Esophagus squamous epithelium (tissue), 5 donors: ENCODE results near the gene YAE1. TPM values are rescaled to one million over a fixed set of nuclear protein-coding genes. Genes with fewer than 3 reads are reported as not detected.
A peak's percentile ranks its signal among the peaks of the same experiment; 100 is the strongest.

Experiments used
- DNase-seq: peaks from one replicate; lab custom pipeline; 2025; lab: John Stamatoyannopoulos, UW
- H3K27ac ChIP-seq, 4 donors: fragments of 200-600 bp; sonication (generic); one replicate each; pipeline ENCODE4 v1.5.1; 2016 to 2019; ENCODE audit warnings: mild to moderate bottlenecking in 1 of 4
- H3K27me3 ChIP-seq, 4 donors: fragments of 200-600 bp; sonication (generic); 1 replicate in 3 of 4; 2 replicates in 1 of 4; pipeline versions ENCODE4 v1.5.1 to v1.6.0; 2017 to 2021; ENCODE audit warnings: antibody characterized with exemption in 1 of 4
- H3K36me3 ChIP-seq, 3 donors: fragments of 200-600 bp; sonication (generic); one replicate each; pipeline ENCODE4 v1.5.1; 2016 to 2019
- H3K4me1 ChIP-seq, 3 donors: fragments of 200-600 bp; sonication (generic); one replicate each; pipeline ENCODE4 v1.5.1; 2017 to 2019
- H3K4me3 ChIP-seq, 4 donors: fragments of 200-600 bp; sonication (generic); 1 replicate in 3 of 4; 2 replicates in 1 of 4; pipeline ENCODE4 v1.5.1; 2016 to 2019; ENCODE audit warnings: mild to moderate bottlenecking in 2 of 4, moderate library complexity in 1 of 4
- H3K9me3 ChIP-seq, 3 donors: fragments of 200-600 bp; sonication (generic); one replicate each; pipeline ENCODE4 v1.5.1; 2016 to 2019
- CTCF ChIP-seq, 6 experiments: fragments of 450-650 bp in 4 of 6; fragments of 200-600 bp in 2 of 6; sonication (generic) in 2 of 6; IDR thresholded peaks; one replicate each; pipeline ENCODE4 v1.5.1; 2016 to 2019; ENCODE audit warnings: antibody characterized with exemption in 6 of 6, mild to moderate bottlenecking in 4 of 6, moderate library complexity in 4 of 6
- POLR2A ChIP-seq, 4 donors: fragments of 450-650 bp; IDR thresholded peaks; one replicate each; pipeline ENCODE4 v1.6.1; 2017; ENCODE audit warnings: antibody characterized with exemption in 4 of 4, mild to moderate bottlenecking in 4 of 4, moderate library complexity in 3 of 4
- WGBS, 2 donors: methylation state at CpG; one replicate each; pipeline ENCODE4 v1.1.5; 2018; 5-methylcytosine and 5-hydroxymethylcytosine counted together
- intact Hi-C: fragments of 100-400 bp; cut with DNase I; formaldehyde crosslinking; loops from one replicate; pipeline ENCODE4 v1.15.0; 2022
- total RNA-seq, 4 donors: library from RNA; depleted of rRNA; stranded (reverse); fragments of >200 nt; gene quantifications; one replicate each; pipeline ENCODE4 v1.1.0, GENCODE V29; 2016
- donor health status: DM: yes; HTN: yes; CAD: no.

The YAE1 gene
- total RNA-seq, 4 donors from 2014 or later: 3.6 to 23.1 (median 14.6) TPM

- DNase-seq: no peak
- intact Hi-C loops: no loop called here
- Histone ChIP-seq H3K9me3 (no peaks in the 10 kb centered on the region), H3K4me3 (no peak overlapping the region), H3K36me3 (no peaks in the 10 kb centered on the region), H3K27me3 (peaks cover 0 to 4% (median 0%) of the 10 kb centered on the region in 4 donors), H3K4me1 (peaks cover 0 to 16% (median 0%) of the 10 kb centered on the region in 3 donors), H3K27ac (no peak overlapping the region)
- TF ChIP-seq CTCF (IDR thresholded peaks at IDR 0.05) (no peak), POLR2A (IDR thresholded peaks at IDR 0.05) (no peak)
- WGBS, 2 donors: 56 to 57% methylated on average over 5 of the region's 5 CpGs
Observed at GRCh38 chr7:39531818-39532217, 34.4 kb upstream of the YAE1 start.

GRCh38 chr7:39532832-39533231 is 33.4 kb upstream of the YAE1 start:
- Histone ChIP-seq H3K9me3 (no peaks in the 10 kb centered on the region), H3K4me3 (no peak overlapping the region), H3K27ac (no peak overlapping the region), H3K36me3 (no peaks in the 10 kb centered on the region), H3K4me1 (peaks cover 0 to 16% (median 0%) of the 10 kb centered on the region in 3 donors), H3K27me3 (peaks cover 0 to 4% (median 0%) of the 10 kb centered on the region in 4 donors)
- no peak for DNase-seq
- 83 to 94% methylated on average over 4 of the region's 4 CpGs for WGBS, 2 donors
- no peak for TF ChIP-seq CTCF (IDR thresholded peaks at IDR 0.05)
- TF ChIP-seq POLR2A (IDR thresholded peaks at IDR 0.05): no peak
- intact Hi-C loops: no loop called here

DNA sequence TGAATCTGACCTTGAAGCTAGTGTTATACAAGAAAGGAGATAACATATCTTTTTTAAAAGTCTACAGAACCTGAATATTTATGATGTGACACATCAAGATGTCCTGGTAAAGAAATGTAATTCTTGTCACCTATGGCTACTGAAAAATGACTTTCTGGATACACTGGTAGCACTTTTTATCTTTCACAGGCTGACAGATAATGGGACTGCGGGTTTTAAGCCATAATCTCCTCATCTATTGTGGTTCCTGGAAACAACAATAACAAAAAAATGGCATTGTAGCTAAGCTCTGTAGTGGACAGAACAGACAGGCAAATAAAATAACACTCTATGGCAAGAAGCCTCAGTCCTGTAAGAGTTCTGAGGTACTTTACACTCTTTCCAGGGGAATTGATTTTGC is 31.6 kb upstream of the YAE1 start:
- Histone ChIP-seq H3K27me3 (peaks cover 0 to 4% (median 0%) of the 10 kb centered on the region in 4 donors), H3K27ac (peak overlapping the region in 3 of 4 donors; percentile 48 to 64 (median 62)), H3K4me3 (no peak overlapping the region), H3K36me3 (no peaks in the 10 kb centered on the region), H3K4me1 (peaks cover 0 to 16% (median 0%) of the 10 kb centered on the region in 3 donors), H3K9me3 (no peaks in the 10 kb centered on the region)
- intact Hi-C loops: no loop called here
- no peak for DNase-seq
- TF ChIP-seq CTCF (IDR thresholded peaks at IDR 0.05) (no peak), POLR2A (IDR thresholded peaks at IDR 0.05) (no peak)
- WGBS, 2 donors: 91 to 92% methylated on average over 1 of the region's 1 CpG

DNA sequence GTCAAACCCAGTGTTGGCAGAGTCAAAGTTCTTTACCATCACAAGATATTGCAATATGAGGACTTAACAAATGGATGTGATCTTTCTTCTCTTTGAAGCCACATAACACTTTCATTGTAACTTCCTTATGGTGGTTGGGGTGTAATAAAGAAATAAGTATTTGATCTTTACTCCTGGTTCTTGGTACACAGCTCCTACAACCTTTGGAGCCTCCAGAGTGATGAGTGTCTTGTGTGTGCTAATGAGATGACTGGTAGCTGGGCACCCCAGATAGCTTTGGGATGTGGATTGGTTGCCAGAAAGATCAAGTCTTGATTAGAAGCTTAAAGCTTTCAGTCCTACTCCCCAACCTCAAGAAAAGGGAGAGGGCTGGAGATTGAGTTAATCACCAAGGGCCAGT is 31.1 kb upstream of the YAE1 start:
- Histone ChIP-seq H3K27ac (peak overlapping the region in 3 of 4 donors; percentile 48 to 64 (median 62)), H3K27me3 (peaks cover 0 to 4% (median 0%) of the 10 kb centered on the region in 4 donors), H3K9me3 (no peaks in the 10 kb centered on the region), H3K36me3 (no peaks in the 10 kb centered on the region), H3K4me1 (peaks cover 0 to 16% (median 0%) of the 10 kb centered on the region in 3 donors), H3K4me3 (no peak overlapping the region)
- TF ChIP-seq POLR2A (IDR thresholded peaks at IDR 0.05) (no peak), CTCF (IDR thresholded peaks at IDR 0.05) (no peak)
- no peak for DNase-seq
- intact Hi-C loops: no loop called here

GRCh38 chr7:39535720-39536119 is 30.5 kb upstream of the YAE1 start:
- no peaks in the 10 kb centered on the region for H3K9me3 ChIP-seq
- H3K27ac ChIP-seq: peak overlapping the region in 3 of 4 donors; percentile 48 to 72 (median 62)
- no peak for TF ChIP-seq POLR2A (IDR thresholded peaks at IDR 0.05)
- TF ChIP-seq CTCF (IDR thresholded peaks at IDR 0.05): no peak
- 63 to 85% methylated on average over 2 to 3 of the region's 3 CpGs for WGBS, 2 donors
- no peaks in the 10 kb centered on the region for H3K36me3 ChIP-seq
- H3K27me3 ChIP-seq: peaks cover 0 to 4% (median 0%) of the 10 kb centered on the region in 4 donors
- peaks cover 0 to 15% (median 0%) of the 10 kb centered on the region in 3 donors for H3K4me1 ChIP-seq
- H3K4me3 ChIP-seq: no peak overlapping the region
- no peak for DNase-seq
- intact Hi-C loops: no loop called here
